HCT116 (cell line): ENCODE measurements around the gene S100A3. TPM values are rescaled to one million over a fixed set of nuclear protein-coding genes. Genes with fewer than 3 reads are reported as not detected.

Source experiments
- ATAC-seq: fragments of 200-7000 bp; cut with Tn5 transposase; 2 replicates; pipeline ENCODE4 v1.9.1; 2020; ENCODE audit warnings: mild to moderate bottlenecking, moderate library complexity
- BruUV-seq: library from RNA; stranded (reverse); fragments of 400-500 nt; replicated peaks from 2 replicates; lab custom pipeline; 2021; lab: Mats Ljungman, UMichigan
- CTCF ChIA-PET: fragments of 300-600 bp; sonication (Branson Sonifier 250); formaldehyde crosslinking; loops from one replicate; lab custom pipeline; 2021; ENCODE audit warnings: antibody characterized with exemption; lab: Charles Lee
- POLR2A ChIA-PET: fragments of 300-600, 350-600 bp; sonication (Branson Sonifier 250); formaldehyde crosslinking; loops from one replicate; lab custom pipeline; 2021; ENCODE audit warnings: antibody characterized with exemption; lab: Charles Lee
- RAD21 ChIA-PET, 2 experiments: fragments of 300-600 bp; sonication (Branson Sonifier 250); formaldehyde crosslinking; loops; one replicate each; lab custom pipeline; 2023; ENCODE audit warnings: low total read pairs in 2 of 2; ENCODE audit not compliant: uncharacterized antibody in 2 of 2, unreplicated experiment in 2 of 2, low non-redundant PET in 1 of 2; lab: Charles Lee
- DNase-seq: peaks from one replicate; pipeline ENCODE4 v3.0.0-alpha.2; 2010; ENCODE audit warnings: low read depth, low spot score
- H2AFZ ChIP-seq: fragments of 200-600 bp; shearing (Covaris generic), sonication (generic); 2 replicates; pipeline ENCODE4 v1.6.1; 2017; ENCODE audit warnings: low read depth, mixed run types, mixed read lengths, antibody characterized with exemption, low read length; ENCODE audit not compliant: poor library complexity, severe bottlenecking
- H3K27ac ChIP-seq: 2 replicates; pipeline ENCODE4 v1.5.1; 2012; ENCODE audit warnings: low read depth, low read length
- H3K27me3 ChIP-seq: fragments of 200-600 bp; sonication (generic); 2 replicates; pipeline ENCODE4 v1.6.1; 2016; ENCODE audit warnings: mixed run types, low read length, mixed read lengths; ENCODE audit not compliant: insufficient read depth
- H3K36me3 ChIP-seq, 2 experiments: fragments of 200-500 bp in 1 of 2; fragments of 200-600 bp in 1 of 2; sonication (Bioruptor generic) in 1 of 2; sonication (generic) in 1 of 2; 2 replicates each; pipeline versions ENCODE4 v1.5.1 to v1.6.1; 2014 to 2016; ENCODE audit warnings: low read length in 2 of 2, inconsistent platforms in 1 of 2, mixed read lengths in 1 of 2, mixed run types in 1 of 2; ENCODE audit not compliant: insufficient read depth in 2 of 2, control insufficient read depth in 1 of 2
- H3K4me1 ChIP-seq, 2 experiments: fragments of 200-600 bp in 1 of 2; sonication (generic) in 1 of 2; 2 replicates each; pipeline versions ENCODE4 v1.5.1 to v1.6.1; 2012 to 2017; ENCODE audit warnings: low read length in 2 of 2, inconsistent platforms in 1 of 2, mild to moderate bottlenecking in 1 of 2, mixed read lengths in 1 of 2, mixed run types in 1 of 2, moderate library complexity in 1 of 2; ENCODE audit not compliant: insufficient read depth in 2 of 2, control insufficient read depth in 1 of 2
- H3K4me2 ChIP-seq: fragments of 200-600 bp; sonication (generic); 2 replicates; pipeline ENCODE4 v1.6.1; 2017; ENCODE audit warnings: mixed run types, low read length, mixed read lengths
- H3K4me3 ChIP-seq, 2 experiments: fragments of 200-600 bp in 1 of 2; sonication (generic) in 1 of 2; replicated peaks in 1 of 2; 2 replicates each; pipeline ENCODE4 v1.5.1; 2011 to 2016; ENCODE audit warnings: low read length in 2 of 2, control low read depth in 1 of 2, low read depth in 1 of 2, mild to moderate bottlenecking in 1 of 2, mixed read lengths in 1 of 2, mixed run types in 1 of 2
- H3K79me2 ChIP-seq: fragments of 200-600 bp; sonication (generic); 2 replicates; pipeline ENCODE4 v1.6.1; 2017; ENCODE audit warnings: mild to moderate bottlenecking, mixed run types, low read length, moderate library complexity, mixed read lengths; ENCODE audit not compliant: insufficient read depth
- H3K9ac ChIP-seq: fragments of 200-600 bp; sonication (generic); 2 replicates; pipeline ENCODE4 v1.6.1; 2016; ENCODE audit warnings: low read length, mixed read lengths
- H3K9me2 ChIP-seq: fragments of 200-600 bp; sonication (generic), shearing (Covaris generic); 2 replicates; pipeline ENCODE4 v1.6.1; 2017; ENCODE audit warnings: mixed run types, mild to moderate bottlenecking, moderate library complexity; ENCODE audit not compliant: insufficient read depth
- H3K9me3 ChIP-seq, 2 experiments: fragments of 200-500 bp in 1 of 2; fragments of 200-600 bp in 1 of 2; sonication (Bioruptor generic) in 1 of 2; sonication (generic) in 1 of 2; 2 replicates each; pipeline ENCODE4 v1.6.1; 2014 to 2017; ENCODE audit warnings: low read length in 2 of 2, mixed read lengths in 2 of 2, inconsistent platforms in 1 of 2, low read depth in 1 of 2, mild to moderate bottlenecking in 1 of 2, mixed run types in 1 of 2, moderate library complexity in 1 of 2; ENCODE audit not compliant: control insufficient read depth in 1 of 2, insufficient read depth in 1 of 2
- H4K20me1 ChIP-seq: fragments of 200-600 bp; sonication (generic), shearing (Covaris generic); 2 replicates; pipeline ENCODE4 v1.6.1; 2017; ENCODE audit warnings: mixed run types, mild to moderate bottlenecking, moderate library complexity; ENCODE audit not compliant: insufficient read depth
- CTCF ChIP-seq, 3 experiments: fragments of 200-600 bp in 1 of 3; sonication (generic) in 1 of 3; IDR thresholded peaks in 2 of 3; conservative IDR thresholded peaks in 1 of 3; 2 replicates each; pipeline ENCODE4 v1.5.1; 2012 to 2017; ENCODE audit warnings: low read depth in 2 of 3, low read length in 2 of 3, antibody characterized with exemption in 1 of 3, borderline replicate concordance in 1 of 3, control low read depth in 1 of 3, mild to moderate bottlenecking in 1 of 3, mixed read lengths in 1 of 3, mixed run types in 1 of 3, moderate library complexity in 1 of 3; ENCODE audit not compliant: insufficient read depth in 1 of 3
- EGR1 ChIP-seq: IDR thresholded peaks from 2 replicates; pipeline ENCODE4 v1.6.1; 2012; ENCODE audit warnings: low read depth
- EZH2 ChIP-seq: fragments of 200-600 bp; sonication (generic); IDR thresholded peaks from 2 replicates; pipeline ENCODE4 v1.6.1; 2017; ENCODE audit warnings: antibody characterized with exemption, mixed run types
- FOSL1 ChIP-seq: IDR thresholded peaks from 2 replicates; pipeline ENCODE4 v1.6.1; 2012; ENCODE audit warnings: low read depth
- SIN3A ChIP-seq: IDR thresholded peaks from 2 replicates; pipeline ENCODE4 v1.6.1; 2012; ENCODE audit warnings: low read depth
- SRF ChIP-seq: IDR thresholded peaks from 2 replicates; pipeline ENCODE4 v1.6.1; 2012; ENCODE audit warnings: low read depth
- TCF7L2 ChIP-seq: IDR thresholded peaks from 2 replicates; pipeline ENCODE4 v1.7.0; 2011; ENCODE audit warnings: borderline replicate concordance, inconsistent platforms; ENCODE audit not compliant: insufficient read depth, insufficient read length; ENCODE audit errors: extremely low read depth
- ZFX ChIP-seq: fragments of 450-650 bp; IDR thresholded peaks from 2 replicates; pipeline ENCODE4 v1.6.1; 2017
- intact Hi-C: fragments of 100-400 bp; cut with micrococcal nuclease; formaldehyde crosslinking; loops from 2 replicates; pipeline ENCODE4 v1.10.0; 2022
- total RNA-seq: library from RNA; stranded (reverse); gene quantifications from one replicate; pipeline ENCODE4 v1.2.1, GENCODE V29; 2021; ENCODE audit not compliant: unreplicated experiment
- TF ChIP-seq, protein P1 (sequence below): IDR thresholded peaks from 2 replicates; pipeline ENCODE4 v1.6.1; 2012; ENCODE audit warnings: low read depth

The S100A3 gene
- total RNA-seq, 1 experiment from 2014 or later: 4.2 TPM

- RAD21 ChIA-PET: no interaction called here
- Histone ChIP-seq H3K27me3 (no peaks in the 10 kb centered on the region), H4K20me1 (no peaks in the 10 kb centered on the region), H2AFZ (no peak overlapping the region), H3K4me3 (no peak overlapping the region)
- TF ChIP-seq CTCF (IDR thresholded peaks at IDR 0.05 in 2 of 3, conservative IDR thresholded peaks at IDR 0.05 in 1 of 3; ENCODE audit: borderline replicate concordance in 1 of 3, insufficient read depth in 1 of 3, low read depth in 2 of 3, low read length in 2 of 3) (no peak), EGR1 (no peak), FOSL1 (no peak), SIN3A (no peak), SRF (no peak), TCF7L2 (no peak), ZFX (no peak), EZH2 (no peak)
- TF ChIP-seq, protein P1, sequence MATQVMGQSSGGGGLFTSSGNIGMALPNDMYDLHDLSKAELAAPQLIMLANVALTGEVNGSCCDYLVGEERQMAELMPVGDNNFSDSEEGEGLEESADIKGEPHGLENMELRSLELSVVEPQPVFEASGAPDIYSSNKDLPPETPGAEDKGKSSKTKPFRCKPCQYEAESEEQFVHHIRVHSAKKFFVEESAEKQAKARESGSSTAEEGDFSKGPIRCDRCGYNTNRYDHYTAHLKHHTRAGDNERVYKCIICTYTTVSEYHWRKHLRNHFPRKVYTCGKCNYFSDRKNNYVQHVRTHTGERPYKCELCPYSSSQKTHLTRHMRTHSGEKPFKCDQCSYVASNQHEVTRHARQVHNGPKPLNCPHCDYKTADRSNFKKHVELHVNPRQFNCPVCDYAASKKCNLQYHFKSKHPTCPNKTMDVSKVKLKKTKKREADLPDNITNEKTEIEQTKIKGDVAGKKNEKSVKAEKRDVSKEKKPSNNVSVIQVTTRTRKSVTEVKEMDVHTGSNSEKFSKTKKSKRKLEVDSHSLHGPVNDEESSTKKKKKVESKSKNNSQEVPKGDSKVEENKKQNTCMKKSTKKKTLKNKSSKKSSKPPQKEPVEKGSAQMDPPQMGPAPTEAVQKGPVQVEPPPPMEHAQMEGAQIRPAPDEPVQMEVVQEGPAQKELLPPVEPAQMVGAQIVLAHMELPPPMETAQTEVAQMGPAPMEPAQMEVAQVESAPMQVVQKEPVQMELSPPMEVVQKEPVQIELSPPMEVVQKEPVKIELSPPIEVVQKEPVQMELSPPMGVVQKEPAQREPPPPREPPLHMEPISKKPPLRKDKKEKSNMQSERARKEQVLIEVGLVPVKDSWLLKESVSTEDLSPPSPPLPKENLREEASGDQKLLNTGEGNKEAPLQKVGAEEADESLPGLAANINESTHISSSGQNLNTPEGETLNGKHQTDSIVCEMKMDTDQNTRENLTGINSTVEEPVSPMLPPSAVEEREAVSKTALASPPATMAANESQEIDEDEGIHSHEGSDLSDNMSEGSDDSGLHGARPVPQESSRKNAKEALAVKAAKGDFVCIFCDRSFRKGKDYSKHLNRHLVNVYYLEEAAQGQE: no peak
- TF ChIP-seq, all 23 proteins: peak for 0
- Histone ChIP-seq H3K4me1 (peaks cover 78 to 95% of the 10 kb centered on the region in 2 experiments), H3K9me2 (no peaks in the 10 kb centered on the region), H3K36me3 (no peaks in the 10 kb centered on the region), H3K4me2 (peak overlapping the region; percentile 77), H3K9me3 (no peaks in the 10 kb centered on the region), H3K9ac (peak overlapping the region; percentile 81), H3K79me2 (peaks cover 14% of the 10 kb centered on the region; the same call in 1 of the 2 replicates), H3K27ac (peak overlapping the region; percentile 97)
- no TSS peak for BruUV-seq
- ATAC-seq: no peak
- POLR2A ChIA-PET: interaction anchor here (5.1 to 8.1 kb wide), 3 partner anchors 12 to 18 kb away, joined by 33 to 78 read pairs (median 67); partner anchors contain the start of genes S100A2 and S100A6
- CTCF ChIA-PET: no interaction called here
- no peak for DNase-seq
- intact Hi-C loops: no loop called here
These were observed 1.2 kb downstream of the S100A3 start for GRCh38 chr1:153547560-153548551.
